ENCODE results near the gene PWP2. TPM values are rescaled to one million over a fixed set of nuclear protein-coding genes. Genes with fewer than 3 reads are reported as not detected.

Gene PWP2
- polyA plus RNA-seq, 1 donor (not counting 4 experiments of a cell fraction or from before 2014, with no cell fraction given): 27.3 TPM

DNA sequence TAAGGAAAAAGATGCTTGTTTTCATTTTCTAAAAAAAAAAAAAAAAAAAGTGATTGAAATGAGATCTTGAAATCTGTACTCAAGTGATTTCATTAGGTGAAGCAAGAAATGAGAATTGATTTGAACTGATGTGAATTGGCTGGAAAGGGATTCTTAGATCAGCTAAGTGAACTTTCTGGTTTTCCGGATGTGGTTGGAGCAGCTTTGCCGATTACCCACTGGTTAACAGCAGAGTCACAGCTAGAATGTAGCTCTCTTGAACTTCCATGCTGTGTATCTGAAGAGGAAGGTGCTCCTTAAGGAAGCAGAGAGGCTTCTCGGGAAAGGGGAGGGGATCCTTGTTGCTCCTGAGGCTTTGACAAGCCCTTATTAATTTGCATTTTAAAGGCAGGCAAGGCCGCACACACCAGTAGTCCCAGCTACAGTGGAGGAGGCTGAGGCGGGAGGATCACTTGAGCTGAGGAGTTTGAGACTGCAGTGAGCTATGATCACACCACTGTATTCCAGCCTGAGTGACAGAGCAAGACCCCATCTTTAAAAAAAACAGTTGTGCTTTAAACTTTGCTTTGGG, 28.7 kb upstream of the PWP2 start:
- no peak for TF ChIP-seq EZH2 (IDR thresholded peaks at IDR 0.05; ENCODE audit: low read length)
- TF ChIP-seq, protein P1, sequence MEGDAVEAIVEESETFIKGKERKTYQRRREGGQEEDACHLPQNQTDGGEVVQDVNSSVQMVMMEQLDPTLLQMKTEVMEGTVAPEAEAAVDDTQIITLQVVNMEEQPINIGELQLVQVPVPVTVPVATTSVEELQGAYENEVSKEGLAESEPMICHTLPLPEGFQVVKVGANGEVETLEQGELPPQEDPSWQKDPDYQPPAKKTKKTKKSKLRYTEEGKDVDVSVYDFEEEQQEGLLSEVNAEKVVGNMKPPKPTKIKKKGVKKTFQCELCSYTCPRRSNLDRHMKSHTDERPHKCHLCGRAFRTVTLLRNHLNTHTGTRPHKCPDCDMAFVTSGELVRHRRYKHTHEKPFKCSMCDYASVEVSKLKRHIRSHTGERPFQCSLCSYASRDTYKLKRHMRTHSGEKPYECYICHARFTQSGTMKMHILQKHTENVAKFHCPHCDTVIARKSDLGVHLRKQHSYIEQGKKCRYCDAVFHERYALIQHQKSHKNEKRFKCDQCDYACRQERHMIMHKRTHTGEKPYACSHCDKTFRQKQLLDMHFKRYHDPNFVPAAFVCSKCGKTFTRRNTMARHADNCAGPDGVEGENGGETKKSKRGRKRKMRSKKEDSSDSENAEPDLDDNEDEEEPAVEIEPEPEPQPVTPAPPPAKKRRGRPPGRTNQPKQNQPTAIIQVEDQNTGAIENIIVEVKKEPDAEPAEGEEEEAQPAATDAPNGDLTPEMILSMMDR (optimal IDR thresholded peaks at IDR 0.05 in 1 of 3, IDR thresholded peaks at IDR 0.05 in 1 of 3, conservative IDR thresholded peaks at IDR 0.05 in 1 of 3; ENCODE audit: extremely low read depth in 1 of 3, insufficient read depth in 2 of 3, low read length in 3 of 3): no peak
- no peak for DNase-seq (ENCODE audit: low read depth, low spot score)
- Histone ChIP-seq H3K36me3 (ENCODE audit: control insufficient read depth in 2 of 2, extremely low read depth in 1 of 2, insufficient read depth in 2 of 2, low read length in 2 of 2) (peaks cover 28 to 32% of the 10 kb centered on the region in 2 experiments), H3K4me2 (ENCODE audit: control insufficient read depth, extremely low read depth, insufficient read depth, low read depth, low read length) (no peak overlapping the region), H4K20me1 (ENCODE audit: control insufficient read depth, extremely low read depth, insufficient read depth, low read length) (no peaks in the 10 kb centered on the region), H3K9me3 (ENCODE audit: control insufficient read depth, low read depth, low read length) (no peaks in the 10 kb centered on the region), H3K79me2 (ENCODE audit: control insufficient read depth, insufficient read depth, low read length) (no peaks in the 10 kb centered on the region), H3K9ac (ENCODE audit: control insufficient read depth, extremely low read depth, insufficient read depth, low read length) (no peak overlapping the region), H3K27me3 (ENCODE audit: control insufficient read depth, extremely low read depth, insufficient read depth, low read length) (no peaks in the 10 kb centered on the region), H2AFZ (ENCODE audit: control insufficient read depth, low read length) (no peak overlapping the region), H3K9me1 (ENCODE audit: control insufficient read depth, extremely low read depth, insufficient read depth, low read length) (peaks cover 2% of the 10 kb centered on the region), H3K4me1 (ENCODE audit: control insufficient read depth, extremely low read depth, insufficient read depth, low read length) (peaks cover 7% of the 10 kb centered on the region), H3K27ac (ENCODE audit: control insufficient read depth, insufficient read depth, low read length) (no peak overlapping the region), H3K4me3 (ENCODE audit: control insufficient read depth in 2 of 3, extremely low read depth in 1 of 3, insufficient read depth in 2 of 3, low read depth in 1 of 3, low read length in 3 of 3) (no peak overlapping the region)
- dilution Hi-C loops (cut with MboI; ENCODE audit: extremely low pct_ligation_motif_present, low sequenced_read_pairs): no loop called here
- FAIRE-seq: no peak

DNA sequence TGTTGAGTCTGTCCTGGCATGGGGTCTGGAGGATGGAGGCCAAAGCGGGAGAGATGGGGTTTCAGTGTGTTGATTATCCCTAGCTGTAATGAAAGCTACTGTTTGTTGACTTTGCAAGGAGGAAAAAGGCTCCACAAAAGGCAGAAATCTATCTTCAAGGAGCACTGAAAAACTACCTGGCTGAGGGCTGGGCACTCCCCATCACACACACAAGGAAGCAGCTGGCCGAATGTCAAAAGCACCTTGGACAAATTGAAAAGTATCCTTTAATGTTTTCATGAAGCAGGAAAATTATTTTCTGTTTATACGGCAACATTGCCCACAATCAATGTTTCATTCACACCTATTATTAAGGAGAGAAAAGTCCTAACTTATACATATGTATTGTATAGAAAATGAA, 27.8 kb upstream of the PWP2 start:
- Histone ChIP-seq H3K4me3 (ENCODE audit: control insufficient read depth in 2 of 3, extremely low read depth in 1 of 3, insufficient read depth in 2 of 3, low read depth in 1 of 3, low read length in 3 of 3) (no peak overlapping the region), H3K27ac (ENCODE audit: control insufficient read depth, insufficient read depth, low read length) (no peak overlapping the region), H3K27me3 (ENCODE audit: control insufficient read depth, extremely low read depth, insufficient read depth, low read length) (no peaks in the 10 kb centered on the region), H2AFZ (ENCODE audit: control insufficient read depth, low read length) (no peak overlapping the region), H3K9me3 (ENCODE audit: control insufficient read depth, low read depth, low read length) (no peaks in the 10 kb centered on the region), H3K79me2 (ENCODE audit: control insufficient read depth, insufficient read depth, low read length) (no peaks in the 10 kb centered on the region), H3K36me3 (ENCODE audit: control insufficient read depth in 2 of 2, extremely low read depth in 1 of 2, insufficient read depth in 2 of 2, low read length in 2 of 2) (peaks cover 27 to 33% of the 10 kb centered on the region in 2 experiments), H3K4me2 (ENCODE audit: control insufficient read depth, extremely low read depth, insufficient read depth, low read depth, low read length) (no peak overlapping the region), H4K20me1 (ENCODE audit: control insufficient read depth, extremely low read depth, insufficient read depth, low read length) (no peaks in the 10 kb centered on the region), H3K4me1 (ENCODE audit: control insufficient read depth, extremely low read depth, insufficient read depth, low read length) (peaks cover 7% of the 10 kb centered on the region), H3K9me1 (ENCODE audit: control insufficient read depth, extremely low read depth, insufficient read depth, low read length) (peaks cover 2% of the 10 kb centered on the region), H3K9ac (ENCODE audit: control insufficient read depth, extremely low read depth, insufficient read depth, low read length) (no peak overlapping the region)
- dilution Hi-C loops (cut with MboI; ENCODE audit: extremely low pct_ligation_motif_present, low sequenced_read_pairs): no loop called here
- FAIRE-seq (no peak), DNase-seq (ENCODE audit: low read depth, low spot score) (no peak)
- TF ChIP-seq, protein P1 (optimal IDR thresholded peaks at IDR 0.05 in 1 of 3, IDR thresholded peaks at IDR 0.05 in 1 of 3, conservative IDR thresholded peaks at IDR 0.05 in 1 of 3; ENCODE audit: extremely low read depth in 1 of 3, insufficient read depth in 2 of 3, low read length in 3 of 3): no peak
- no peak for TF ChIP-seq EZH2 (IDR thresholded peaks at IDR 0.05; ENCODE audit: low read length)

All from keratinocyte (primary cell).